Measurements from ENCODE around the gene SLC26A11.
"Not testable (repeated sequence)": the region's sequence is repeated elsewhere in the genome, so short reads cannot be mapped to it uniquely, and the experiment has no call there.

Gene SLC26A11

GRCh38 chr17:80254396-80255251 lies 34.4 kb downstream of the SLC26A11 start:
- peak; percentile 43; the same call in 1 of the 2 replicates for TF ChIP-seq MAX (IDR thresholded peaks at IDR 0.05; ENCODE audit: low read depth, low read length)
- no peak for TF ChIP-seq CTCF (IDR thresholded peaks at IDR 0.05; ENCODE audit: low read depth, low read length)
- no peak overlapping the region for H3K4me3 ChIP-seq (ENCODE audit: low read depth, low read length)
- peak; percentile 82 for DNase-seq (ENCODE audit: low read depth)

- no peak for DNase-seq (ENCODE audit: low read depth)
- TF ChIP-seq POLR2A (IDR thresholded peaks at IDR 0.05; ENCODE audit: extremely low read depth, insufficient read length) (no peak), CTCF (IDR thresholded peaks at IDR 0.05; ENCODE audit: low read depth, low read length) (no peak), MAX (IDR thresholded peaks at IDR 0.05; ENCODE audit: low read depth, low read length) (no peak), MYC (IDR thresholded peaks at IDR 0.05; ENCODE audit: low read depth, low read length) (no peak)
- no peak overlapping the region for H3K4me3 ChIP-seq (ENCODE audit: low read depth, low read length)
Observed at GRCh38 chr17:80256034-80256350, 35.8 kb downstream of the SLC26A11 start.

- TF ChIP-seq MYC (IDR thresholded peaks at IDR 0.05; ENCODE audit: low read depth, low read length), result no peak
- no peak for TF ChIP-seq CTCF (IDR thresholded peaks at IDR 0.05; ENCODE audit: low read depth, low read length)
- no peak for TF ChIP-seq POLR2A (IDR thresholded peaks at IDR 0.05; ENCODE audit: extremely low read depth, insufficient read length)
- TF ChIP-seq MAX (IDR thresholded peaks at IDR 0.05; ENCODE audit: low read depth, low read length), result no peak
- no peak for DNase-seq (ENCODE audit: low read depth)
- no peak overlapping the region for H3K4me3 ChIP-seq (ENCODE audit: low read depth, low read length)
Observed at GRCh38 chr17:80257716-80258213, 37.5 kb downstream of the SLC26A11 start.

GRCh38 chr17:80258296-80258695 lies 38.1 kb downstream of the SLC26A11 start:
- not testable (repeated sequence) for H3K4me3 ChIP-seq (ENCODE audit: low read depth, low read length); DNase-seq (ENCODE audit: low read depth)

GRCh38 chr17:80259457-80260068 lies 39.3 kb downstream of the SLC26A11 start:
- TF ChIP-seq CTCF (IDR thresholded peaks at IDR 0.05; ENCODE audit: low read depth, low read length) (no peak), MYC (IDR thresholded peaks at IDR 0.05; ENCODE audit: low read depth, low read length) (no peak), POLR2A (IDR thresholded peaks at IDR 0.05; ENCODE audit: extremely low read depth, insufficient read length) (no peak), MAX (IDR thresholded peaks at IDR 0.05; ENCODE audit: low read depth, low read length) (no peak)
- no peak for DNase-seq (ENCODE audit: low read depth)
- peak overlapping the region; percentile 40 for H3K4me3 ChIP-seq (ENCODE audit: low read depth, low read length)

- peak; percentile 35 for TF ChIP-seq MYC (IDR thresholded peaks at IDR 0.05; ENCODE audit: low read depth, low read length)
- no peak for TF ChIP-seq POLR2A (IDR thresholded peaks at IDR 0.05; ENCODE audit: extremely low read depth, insufficient read length)
- TF ChIP-seq CTCF (IDR thresholded peaks at IDR 0.05; ENCODE audit: low read depth, low read length), result no peak
- DNase-seq (ENCODE audit: low read depth), result peak; percentile 78
- H3K4me3 ChIP-seq (ENCODE audit: low read depth, low read length), result peak overlapping the region; percentile 40
Observed at GRCh38 chr17:80260069-80260535, 39.9 kb downstream of the SLC26A11 start.
